Karpas-422 (cell line): ENCODE data around the gene DBF4B. TPM values are rescaled to one million over a fixed set of nuclear protein-coding genes. Genes with fewer than 3 reads are reported as not detected.
"Not testable (repeated sequence)": the region's sequence is repeated elsewhere in the genome, so short reads cannot be mapped to it uniquely, and the experiment has no call there.

ENCODE experiments used
- DNase-seq: peaks from one replicate; pipeline ENCODE4 v3.0.0-alpha.2; 2015
- H2AFZ ChIP-seq: fragments of 200-600 bp; sonication (generic); 2 replicates; pipeline ENCODE4 v1.6.1; 2014; ENCODE audit warnings: antibody characterized with exemption, low read length, mixed read lengths
- H3K27ac ChIP-seq: fragments of 200-600 bp; sonication (generic); 2 replicates; pipeline ENCODE4 v1.5.1; 2014; ENCODE audit warnings: mild to moderate bottlenecking, low read length, moderate library complexity
- H3K27me3 ChIP-seq: fragments of 200-600 bp; sonication (generic); 2 replicates; pipeline ENCODE4 v1.6.1; 2014; ENCODE audit warnings: low read length, mixed read lengths
- H3K36me3 ChIP-seq: fragments of 200-600 bp; sonication (generic); 2 replicates; pipeline ENCODE4 v1.6.1; 2014; ENCODE audit warnings: low read length, mixed read lengths; ENCODE audit not compliant: insufficient read depth
- H3K4me1 ChIP-seq: fragments of 200-600 bp; sonication (generic); 2 replicates; pipeline ENCODE4 v1.6.1; 2014; ENCODE audit warnings: mild to moderate bottlenecking, low read length, mixed read lengths
- H3K4me2 ChIP-seq: fragments of 200-600 bp; sonication (generic); 2 replicates; pipeline ENCODE4 v1.6.1; 2014; ENCODE audit warnings: low read length, low read depth, mild to moderate bottlenecking; ENCODE audit not compliant: poor library complexity, severe bottlenecking
- H3K4me3 ChIP-seq: fragments of 200-600 bp; sonication (generic); 2 replicates; pipeline ENCODE4 v1.5.1; 2014; ENCODE audit warnings: mild to moderate bottlenecking, antibody characterized with exemption, low read length, mixed read lengths
- H3K79me2 ChIP-seq: fragments of 200-600 bp; sonication (generic); 2 replicates; pipeline ENCODE4 v1.6.1; 2014; ENCODE audit warnings: mild to moderate bottlenecking, low read length, mixed read lengths
- H3K9ac ChIP-seq: fragments of 200-600 bp; sonication (generic); 2 replicates; pipeline ENCODE4 v1.6.0; 2014; ENCODE audit warnings: low read length
- H3K9me2 ChIP-seq: fragments of 200-600 bp; sonication (generic), shearing (Covaris generic); replicated peaks from 2 replicates; pipeline ENCODE4 v1.6.0; 2014; ENCODE audit warnings: mild to moderate bottlenecking, low read length, moderate library complexity; ENCODE audit not compliant: insufficient read depth
- H3K9me3 ChIP-seq: fragments of 300-700, 200-600 bp; sonication (generic); 2 replicates; pipeline ENCODE4 v1.6.1; 2014; ENCODE audit warnings: low read length, mixed read lengths
- H4K20me1 ChIP-seq: fragments of 200-600 bp; sonication (generic); 2 replicates; pipeline ENCODE4 v1.6.1; 2014; ENCODE audit warnings: mild to moderate bottlenecking, antibody characterized with exemption, low read length, low read depth; ENCODE audit not compliant: insufficient read depth
- total RNA-seq: library from RNA; depleted of rRNA; stranded (reverse); fragments of >200 nt; shearing (Covaris generic); gene quantifications from 2 replicates; pipeline ENCODE4 v1.2.3, GENCODE V29; 2014; ENCODE audit warnings: low replicate concordance

The DBF4B gene
- total RNA-seq, 1 experiment from 2014 or later = 11.6 TPM

GRCh38 chr17:44751806-44752205 is 43.3 kb downstream of the DBF4B start:
- Histone ChIP-seq H3K4me3 (no peak overlapping the region), H3K79me2 (no peaks in the 10 kb centered on the region), H3K9ac (no peak overlapping the region), H3K9me3 (no peaks in the 10 kb centered on the region), H3K9me2 (no peaks in the 10 kb centered on the region), H3K27ac (no peak overlapping the region), H3K4me1 (no peaks in the 10 kb centered on the region), H3K36me3 (no peaks in the 10 kb centered on the region), H3K4me2 (no peak overlapping the region), H2AFZ (no peak overlapping the region), H3K27me3 (no peaks in the 10 kb centered on the region), H4K20me1 (no peaks in the 10 kb centered on the region)
- no peak for DNase-seq

- Histone ChIP-seq H3K27me3 (no peaks in the 10 kb centered on the region), H3K4me3 (no peak overlapping the region), H3K79me2 (no peaks in the 10 kb centered on the region), H3K36me3 (no peaks in the 10 kb centered on the region), H3K4me1 (no peaks in the 10 kb centered on the region), H3K4me2 (no peak overlapping the region), H2AFZ (no peak overlapping the region), H3K27ac (no peak overlapping the region), H3K9me2 (no peaks in the 10 kb centered on the region), H3K9me3 (no peaks in the 10 kb centered on the region), H3K9ac (no peak overlapping the region), H4K20me1 (no peaks in the 10 kb centered on the region)
- DNase-seq = no peak
Observed at GRCh38 chr17:44752953-44753861, 44.7 kb downstream of the DBF4B start.

- Histone ChIP-seq H3K4me3 (no peak overlapping the region), H3K4me2 (no peak overlapping the region), H3K36me3 (no peaks in the 10 kb centered on the region), H4K20me1 (no peaks in the 10 kb centered on the region), H3K27ac (no peak overlapping the region), H3K27me3 (no peaks in the 10 kb centered on the region), H3K9ac (no peak overlapping the region), H2AFZ (no peak overlapping the region), H3K79me2 (no peaks in the 10 kb centered on the region), H3K9me3 (no peaks in the 10 kb centered on the region), H3K4me1 (no peaks in the 10 kb centered on the region), H3K9me2 (no peaks in the 10 kb centered on the region)
- no peak for DNase-seq
Observed at GRCh38 chr17:44754276-44754675, 45.8 kb downstream of the DBF4B start.

DNA sequence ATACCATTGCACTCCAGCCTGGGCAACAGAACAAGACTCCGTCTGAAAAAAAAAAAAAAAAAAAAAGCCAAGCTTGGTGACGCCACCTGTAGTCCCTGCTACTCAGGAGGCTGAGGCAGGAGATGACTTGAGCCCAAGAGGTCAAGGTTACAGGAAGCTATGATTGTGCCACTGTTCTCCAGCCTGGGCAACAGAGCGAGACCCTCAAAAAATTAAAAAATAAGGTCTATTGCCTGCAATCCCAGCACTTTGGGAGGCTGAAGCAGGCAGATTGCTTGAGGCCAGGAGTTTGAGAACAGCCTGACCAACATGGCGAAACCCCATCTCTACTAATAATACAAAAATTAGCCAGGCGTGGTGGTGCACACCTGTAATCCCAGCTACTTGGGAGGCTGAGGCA is 46.7 kb downstream of the DBF4B start:
- not testable (repeated sequence) for H3K9me2 ChIP-seq, H3K27me3 ChIP-seq, H3K9me3 ChIP-seq, H4K20me1 ChIP-seq, H3K27ac ChIP-seq, H3K4me3 ChIP-seq, H3K36me3 ChIP-seq, H2AFZ ChIP-seq, H3K4me1 ChIP-seq, H3K79me2 ChIP-seq, H3K9ac ChIP-seq, H3K4me2 ChIP-seq, DNase-seq

DNA sequence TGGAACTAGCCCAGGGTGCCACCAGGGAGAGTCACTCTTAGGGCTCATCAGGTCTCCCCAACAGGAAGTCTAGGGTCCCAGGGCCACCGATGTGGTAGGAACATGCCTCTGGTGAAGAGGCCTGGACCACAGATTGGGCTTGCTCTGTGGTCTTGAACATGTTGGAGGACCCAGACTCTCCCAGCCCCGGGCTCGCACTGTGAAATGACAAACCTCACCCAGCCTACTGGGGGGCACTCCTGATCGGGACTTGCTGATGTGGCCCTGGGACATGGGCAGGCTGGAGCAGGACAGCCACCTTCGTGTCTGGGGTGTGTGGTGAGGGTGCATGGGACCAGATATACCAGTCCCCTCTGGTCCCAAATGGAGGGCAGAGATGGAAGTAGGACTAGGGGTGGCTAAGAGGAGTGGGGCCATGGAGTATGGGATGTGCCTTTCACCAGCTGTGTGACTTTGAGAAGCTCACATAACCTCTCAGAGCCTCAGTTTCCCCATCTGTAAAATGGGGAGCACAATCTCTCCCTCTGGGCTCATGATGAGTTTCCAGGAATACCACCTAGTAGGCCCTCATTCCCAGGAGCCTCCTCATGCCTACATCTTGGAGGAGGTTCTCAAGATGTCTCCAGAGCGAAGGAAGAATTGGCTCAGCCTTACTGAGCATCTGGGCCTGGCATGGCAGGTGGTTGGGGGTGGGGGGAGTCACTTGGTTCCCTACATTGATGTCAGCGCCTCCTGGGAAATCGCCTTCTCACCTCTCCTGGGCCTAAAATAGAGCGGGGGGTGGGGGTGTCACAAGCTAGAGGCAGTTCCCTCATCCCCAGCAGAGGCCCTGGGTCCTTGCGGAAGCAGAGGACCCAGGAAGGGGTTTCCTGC is 48.8 kb downstream of the DBF4B start:
- H3K36me3 ChIP-seq = no peaks in the 10 kb centered on the region
- no peak overlapping the region for H3K4me3 ChIP-seq
- H3K4me1 ChIP-seq = no peaks in the 10 kb centered on the region
- H2AFZ ChIP-seq = no peak overlapping the region
- no peaks in the 10 kb centered on the region for H3K9me2 ChIP-seq
- no peaks in the 10 kb centered on the region for H4K20me1 ChIP-seq
- H3K79me2 ChIP-seq = no peaks in the 10 kb centered on the region
- H3K9me3 ChIP-seq = no peaks in the 10 kb centered on the region
- H3K27me3 ChIP-seq = no peaks in the 10 kb centered on the region
- no peak overlapping the region for H3K27ac ChIP-seq
- DNase-seq = no peak
- no peak overlapping the region for H3K4me2 ChIP-seq
- no peak overlapping the region for H3K9ac ChIP-seq

DNA sequence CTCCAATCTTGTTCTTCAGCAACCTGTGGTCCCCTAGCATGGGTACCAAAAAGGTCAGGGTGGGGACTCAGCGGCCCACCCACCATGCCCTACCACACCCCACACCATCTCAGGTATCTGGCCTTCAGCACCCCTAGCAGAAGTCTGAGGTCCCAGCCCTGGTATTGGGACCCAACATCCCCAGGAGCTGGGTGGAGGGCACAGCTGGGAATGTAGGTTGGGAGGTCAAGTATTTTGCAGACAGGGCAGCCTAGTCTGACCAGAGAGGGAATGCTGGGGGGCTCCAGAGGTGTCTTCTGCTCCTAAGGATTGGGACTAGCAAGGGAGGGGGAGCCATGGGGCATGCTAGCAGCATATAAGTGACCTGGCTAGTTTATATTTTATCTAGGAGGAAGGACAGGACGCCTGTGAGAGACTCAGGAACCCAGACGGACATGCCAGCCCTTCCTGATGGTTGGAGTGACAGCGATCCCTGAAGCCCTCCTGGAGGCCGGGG is 49.5 kb downstream of the DBF4B start:
- Histone ChIP-seq H3K4me1 (no peaks in the 10 kb centered on the region), H3K79me2 (no peaks in the 10 kb centered on the region), H3K36me3 (no peaks in the 10 kb centered on the region), H3K4me3 (no peak overlapping the region), H3K9ac (no peak overlapping the region), H3K27me3 (no peaks in the 10 kb centered on the region), H3K9me2 (no peaks in the 10 kb centered on the region), H2AFZ (no peak overlapping the region), H4K20me1 (no peaks in the 10 kb centered on the region), H3K9me3 (no peaks in the 10 kb centered on the region), H3K27ac (no peak overlapping the region), H3K4me2 (no peak overlapping the region)
- DNase-seq = no peak

DNA sequence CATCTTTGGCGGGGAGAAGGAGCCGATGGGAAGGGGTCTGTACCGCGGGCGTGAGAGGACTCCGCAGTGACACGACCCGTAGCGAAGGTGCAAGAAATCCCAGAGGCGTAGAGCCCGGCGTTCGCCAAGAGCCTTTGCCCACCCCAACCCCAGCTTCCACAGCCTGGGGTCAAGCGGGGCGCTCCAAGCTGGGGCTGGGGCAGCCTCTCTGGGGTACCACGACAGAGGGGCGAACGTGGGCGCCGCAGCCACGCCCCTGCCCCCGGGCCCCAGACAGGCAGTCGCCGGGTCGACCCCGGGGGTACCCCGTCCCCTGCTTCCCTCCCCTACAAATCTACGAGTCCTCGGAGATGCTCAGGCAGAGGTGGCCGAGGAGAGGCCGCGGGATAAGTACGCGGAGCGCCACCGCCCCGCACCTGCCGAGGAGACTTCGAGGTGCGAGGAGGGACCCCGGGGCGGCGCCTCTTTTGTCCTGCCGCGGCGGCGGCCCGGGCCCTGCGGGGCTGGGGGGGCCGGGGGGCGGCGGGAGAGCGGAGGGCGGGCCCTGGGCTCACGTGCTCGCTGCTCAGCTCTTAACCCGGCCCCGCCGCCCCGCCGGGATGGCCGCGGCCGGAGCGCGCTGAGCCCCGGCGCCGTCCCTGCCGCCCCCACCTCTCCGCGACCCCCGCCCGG is 50.1 kb downstream of the DBF4B start, which contains the start of gene ADAM11:
Gene ADAM11, plus strand, starts transcription at position 575 of the 672 bp plus-strand sequence. CDS start 212 bp downstream, outside the sequence.
- H3K36me3 ChIP-seq = no peaks in the 10 kb centered on the region
- DNase-seq = no peak
- H3K79me2 ChIP-seq = no peaks in the 10 kb centered on the region
- H3K9me2 ChIP-seq = no peaks in the 10 kb centered on the region
- no peak within 1 kb of the TSS for H3K4me2 ChIP-seq
- no peaks in the 10 kb centered on the region for H4K20me1 ChIP-seq
- H3K9me3 ChIP-seq = no peaks in the 10 kb centered on the region
- no peaks in the 10 kb centered on the region for H3K27me3 ChIP-seq
- H3K4me1 ChIP-seq = no peaks in the 10 kb centered on the region
- no peak within 1 kb of the TSS for H2AFZ ChIP-seq
- H3K9ac ChIP-seq = no peak within 1 kb of the TSS
- no peak within 1 kb of the TSS for H3K4me3 ChIP-seq
- no peak within 1 kb of the TSS for H3K27ac ChIP-seq
